ENCODE results near the gene KRT7.

Gene KRT7

GRCh38 chr12:52211716-52212585 lies 21.1 kb upstream of the KRT7 start:
- no peak for DNase-seq (ENCODE audit: low read depth in 2 of 2)

- DNase-seq (ENCODE audit: low read depth in 2 of 2): no peak
These were observed 20.1 kb upstream of the KRT7 start for GRCh38 chr12:52212701-52213563.

DNA sequence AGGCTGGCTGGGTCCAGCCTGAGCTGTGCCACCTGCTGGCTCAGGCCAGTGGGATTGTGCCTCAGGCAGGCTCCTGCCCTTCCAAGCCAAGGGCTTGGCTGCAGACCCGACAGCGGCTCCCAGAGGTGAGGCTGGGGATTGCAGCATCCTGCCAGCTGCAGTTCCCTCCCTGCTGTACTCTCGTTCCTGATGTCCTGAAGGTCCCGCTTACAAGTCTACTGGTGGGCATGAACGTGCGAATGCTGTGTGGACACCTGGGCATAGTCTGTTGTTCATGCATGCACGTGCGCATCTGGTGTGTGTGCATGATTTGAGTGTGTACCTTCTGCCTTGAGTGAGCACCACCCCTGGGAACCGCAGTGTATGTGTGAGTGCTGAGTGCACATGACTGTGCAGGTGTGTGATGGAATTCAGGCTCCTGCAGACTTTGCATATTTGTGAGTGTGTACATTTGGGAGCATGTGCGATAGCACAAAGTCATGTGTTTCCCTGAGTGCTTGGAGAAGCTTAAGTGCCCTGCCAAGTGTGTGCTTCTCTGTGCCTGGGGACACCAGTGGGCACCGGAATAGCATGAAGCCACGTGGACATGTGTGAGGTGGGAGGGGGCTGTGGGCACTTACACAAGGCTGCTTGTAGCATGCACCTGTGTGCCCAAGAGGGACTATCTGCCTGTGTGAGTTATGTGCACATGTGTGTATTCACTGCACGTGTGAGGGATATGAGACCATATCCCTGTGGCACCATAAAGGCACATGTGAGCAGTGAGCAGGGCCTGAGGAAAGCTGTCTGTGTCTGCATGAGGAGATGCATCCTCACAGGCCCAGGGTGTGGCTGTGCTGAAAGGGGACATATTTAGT lies 19.3 kb upstream of the KRT7 start:
- DNase-seq (ENCODE audit: low read depth in 2 of 2): peak in 1 of 2 donors; percentile 17

DNA sequence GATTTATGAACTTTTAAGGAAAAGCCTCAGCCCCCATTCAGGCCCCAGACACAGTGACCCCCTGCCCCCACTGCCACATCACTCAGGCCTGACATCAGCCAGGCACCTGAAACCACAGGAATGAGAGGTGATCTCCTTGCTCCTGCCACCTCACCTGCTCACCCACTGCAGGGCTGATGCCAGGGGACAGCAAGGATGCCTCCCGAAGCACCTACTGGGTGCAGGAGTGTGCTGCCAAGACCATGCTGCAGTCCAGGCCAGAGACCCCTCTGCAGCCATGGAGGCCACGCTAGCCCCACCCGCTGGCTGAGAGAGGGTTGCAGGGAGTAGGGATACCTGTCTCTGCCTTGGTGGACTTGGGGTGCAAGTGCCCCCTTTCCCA lies 18.6 kb upstream of the KRT7 start:
- DNase-seq (ENCODE audit: low read depth in 2 of 2): no peak

GRCh38 chr12:52215587-52216031 lies 17.4 kb upstream of the KRT7 start:
- no peak for DNase-seq (ENCODE audit: low read depth in 2 of 2)

GRCh38 chr12:52216100-52216499 lies 16.9 kb upstream of the KRT7 start:
- no peak for DNase-seq (ENCODE audit: low read depth in 2 of 2)

GRCh38 chr12:52216807-52217206 lies 16.2 kb upstream of the KRT7 start:
- no peak for DNase-seq (ENCODE audit: low read depth in 2 of 2)

GRCh38 chr12:52217223-52217622 lies 15.8 kb upstream of the KRT7 start:
- DNase-seq (ENCODE audit: low read depth in 2 of 2): no peak

- DNase-seq (ENCODE audit: low read depth in 2 of 2): no peak
These were observed 15.0 kb upstream of the KRT7 start for GRCh38 chr12:52218001-52218400.

DNA sequence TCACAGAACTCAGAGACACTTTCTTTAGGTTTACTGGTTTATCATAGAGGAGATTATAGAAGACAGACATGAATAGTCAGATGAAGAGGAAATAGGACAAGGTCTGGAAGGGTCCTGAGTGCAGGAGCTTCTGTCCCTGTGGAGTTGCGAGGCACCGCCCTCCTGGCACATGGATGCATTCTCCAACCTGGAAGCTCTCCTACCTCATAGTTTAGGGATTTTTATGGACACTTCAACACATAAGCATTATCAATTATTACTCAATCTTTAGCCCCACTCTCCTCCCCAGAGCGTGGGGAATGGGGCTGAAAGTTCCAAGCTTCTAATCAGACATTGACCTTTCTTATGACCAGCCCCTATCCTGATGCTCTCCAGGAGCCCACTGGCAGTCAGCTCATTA lies 12.6 kb upstream of the KRT7 start:
- DNase-seq (ENCODE audit: low read depth in 2 of 2): no peak

DNA sequence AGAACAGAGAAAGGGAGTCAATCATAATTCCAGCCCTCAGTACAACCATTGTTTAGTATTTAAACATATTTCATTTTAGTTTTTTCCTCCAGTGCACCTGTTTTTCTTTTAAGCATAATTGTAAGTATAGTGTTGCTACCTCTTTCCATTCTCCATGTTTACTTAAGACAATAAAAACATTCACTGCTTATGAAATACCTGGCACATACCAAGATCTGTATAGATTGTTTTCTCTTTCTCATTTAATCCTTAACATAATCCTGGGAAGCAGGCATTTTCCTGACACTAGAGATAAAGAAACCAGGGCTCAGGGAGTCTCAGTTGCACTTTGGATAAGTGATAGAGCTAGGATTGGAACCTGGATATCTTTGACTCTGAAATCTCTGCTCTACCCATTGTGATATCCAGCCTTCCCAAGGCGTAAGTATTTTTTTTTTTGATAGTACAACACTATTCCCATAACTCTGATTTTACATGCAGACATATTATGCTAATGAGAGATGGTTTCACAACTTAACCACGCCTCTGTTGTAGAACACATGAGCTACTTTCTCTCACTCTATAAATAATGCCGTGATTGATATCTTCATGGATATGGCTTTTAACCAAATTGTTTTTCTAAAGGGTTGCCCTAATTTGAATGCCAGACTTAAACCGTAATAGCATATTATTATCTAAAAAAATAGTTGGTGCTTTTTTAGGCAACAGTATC lies 11.8 kb upstream of the KRT7 start:
- DNase-seq (ENCODE audit: low read depth in 2 of 2): no peak

- peak in 1 of 2 donors; percentile 24 for DNase-seq (ENCODE audit: low read depth in 2 of 2)
These were observed 11.1 kb upstream of the KRT7 start for GRCh38 chr12:52221912-52222457.

- no peak for DNase-seq (ENCODE audit: low read depth in 2 of 2)
These were observed 10.4 kb upstream of the KRT7 start for GRCh38 chr12:52222692-52223091.

DNA sequence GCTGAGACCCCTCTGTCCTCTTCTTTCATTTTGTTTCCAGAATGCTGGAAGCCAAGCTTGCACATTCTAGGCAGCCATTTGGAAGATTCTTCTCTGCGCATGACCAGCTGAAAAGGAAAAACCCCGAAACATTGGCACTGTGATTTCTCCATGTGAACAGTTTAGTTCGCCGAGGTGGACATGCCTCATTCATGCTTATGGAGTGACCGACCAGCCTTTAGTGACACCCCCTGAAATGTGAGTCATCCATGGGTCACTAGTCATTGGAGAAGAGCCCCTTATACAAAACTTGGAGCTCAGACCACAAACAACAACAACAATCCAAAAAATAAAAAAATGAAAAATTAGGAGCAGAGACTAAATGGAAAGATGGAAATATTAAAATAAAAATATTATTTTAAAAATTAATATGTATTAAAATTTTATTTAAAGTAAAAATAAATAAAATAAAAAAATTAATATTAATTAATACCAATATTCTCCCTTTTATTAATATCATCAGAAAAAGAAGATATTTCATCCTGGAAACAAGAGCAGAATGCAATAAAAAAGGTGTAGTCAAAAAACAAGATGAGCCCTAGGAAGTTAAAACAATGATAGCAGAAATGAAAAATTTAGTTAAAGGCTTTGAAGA lies 9.5 kb upstream of the KRT7 start:
- DNase-seq (ENCODE audit: low read depth in 2 of 2): no peak

DNA sequence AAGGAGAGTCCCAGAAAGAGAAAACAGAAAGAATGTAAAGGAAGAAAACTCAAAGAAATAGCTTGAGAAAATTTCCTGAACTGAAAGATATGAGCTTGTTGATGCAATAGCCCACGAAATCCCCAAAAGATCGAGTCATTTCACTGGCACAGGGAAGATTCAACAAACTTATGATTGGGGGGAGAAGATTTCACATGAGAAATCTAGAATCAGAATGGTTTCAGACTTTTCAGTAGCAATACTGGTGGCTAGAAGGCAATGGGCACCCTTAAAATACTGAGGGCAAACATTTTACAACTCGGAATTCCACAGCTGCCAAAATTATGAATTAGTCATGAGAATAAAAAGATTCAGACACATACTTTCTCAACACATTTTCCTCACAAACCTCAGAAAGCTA lies 8.9 kb upstream of the KRT7 start:
- no peak for DNase-seq (ENCODE audit: low read depth in 2 of 2)

DNA sequence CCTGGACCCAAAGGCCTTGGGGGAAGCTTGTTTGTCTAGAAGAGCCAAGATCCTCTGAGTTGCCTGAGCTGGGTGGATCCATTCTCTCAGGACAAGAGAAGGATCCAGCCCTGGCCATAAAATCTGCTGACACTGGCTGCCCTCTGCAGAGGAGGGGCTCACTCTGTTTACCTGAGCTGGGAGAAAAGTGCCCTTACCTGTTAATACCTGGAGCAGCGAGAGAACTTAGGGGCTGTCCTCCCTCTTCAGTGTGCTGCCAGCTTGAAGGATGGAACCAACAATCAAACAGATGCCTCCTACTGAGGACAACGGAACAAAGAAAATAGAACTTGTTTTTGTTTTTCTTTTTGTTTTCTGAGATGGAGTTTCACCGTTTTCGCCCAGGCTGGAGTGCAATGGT lies 7.3 kb upstream of the KRT7 start:
- no peak for DNase-seq (ENCODE audit: low read depth in 2 of 2)

DNA sequence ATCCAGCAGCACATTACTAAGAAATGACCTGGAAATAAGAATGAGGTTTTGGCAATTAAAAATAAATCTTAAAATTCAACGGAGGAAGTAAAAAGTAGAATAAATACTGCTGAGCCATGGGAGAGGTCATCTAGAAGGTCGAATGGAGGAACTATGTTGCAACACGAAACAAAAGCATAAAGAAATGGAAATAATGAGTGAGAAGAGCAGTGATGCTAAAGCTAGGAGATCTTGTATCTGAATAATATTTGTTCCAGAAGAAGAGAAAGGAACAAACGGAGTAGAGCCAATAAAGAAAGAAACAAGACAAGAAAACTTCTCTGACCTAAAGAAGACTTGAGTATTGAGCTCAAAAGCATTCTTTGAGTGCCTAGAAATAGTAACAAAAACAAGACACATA lies 6.6 kb upstream of the KRT7 start:
- no peak for DNase-seq (ENCODE audit: low read depth in 2 of 2)

DNA sequence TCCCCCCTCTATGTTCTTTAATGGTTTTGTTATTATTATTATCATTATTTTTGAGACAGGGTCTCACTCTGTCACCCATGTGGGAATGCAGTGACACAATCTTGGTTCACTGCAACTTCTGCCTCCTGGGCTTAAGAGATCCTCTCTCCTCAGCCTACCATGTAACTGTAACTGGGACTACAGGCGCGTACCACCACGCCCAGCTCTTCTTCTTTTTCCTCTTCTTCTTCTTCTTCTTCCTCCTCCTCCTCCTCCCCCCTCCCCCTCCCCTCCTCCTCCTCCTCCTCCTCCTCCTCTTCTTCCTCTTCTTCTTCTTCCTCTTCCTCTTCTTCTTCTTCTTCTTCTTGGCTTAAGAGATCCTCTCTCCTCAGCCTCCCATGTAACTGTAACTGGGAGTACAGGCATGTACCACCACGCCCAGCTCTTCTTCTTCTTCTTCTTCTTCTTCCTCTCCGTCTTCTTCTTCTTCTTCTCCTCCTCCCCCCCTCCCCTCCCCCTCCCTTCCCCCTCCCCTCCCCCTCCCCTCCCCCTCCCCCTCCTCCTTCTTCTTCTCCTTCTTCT lies 5.4 kb upstream of the KRT7 start:
- DNase-seq (ENCODE audit: low read depth in 2 of 2): no peak

- DNase-seq (ENCODE audit: low read depth in 2 of 2): no peak
These were observed 4.7 kb upstream of the KRT7 start for GRCh38 chr12:52228366-52228765.

- DNase-seq (ENCODE audit: low read depth in 2 of 2): no peak
These were observed 4.1 kb upstream of the KRT7 start for GRCh38 chr12:52228931-52229330.

Data from stimulated activated CD8-positive, alpha-beta memory T cell treated with anti-CD3 and anti-CD28 coated beads, Interleukin-2, amount 100 ng/mL, for 1 hour (primary cell).